OCI-LY7 (cell line): ENCODE results near the gene METTL26. TPM values are rescaled to one million over a fixed set of nuclear protein-coding genes. Genes with fewer than 3 reads are reported as not detected.

Source experiments
- BruUV-seq: library from RNA; stranded (reverse); fragments of 400-500 nt; replicated peaks from 2 replicates; lab custom pipeline; 2021; lab: Mats Ljungman, UMichigan
- CTCF ChIA-PET: fragments of 300-600 bp; sonication (Branson Sonifier 250); formaldehyde crosslinking; loops from one replicate; lab custom pipeline; 2022; ENCODE audit warnings: antibody characterized with exemption; ENCODE audit not compliant: unreplicated experiment; lab: Charles Lee
- POLR2A ChIA-PET: fragments of 300-600 bp; sonication (Branson Sonifier 250); formaldehyde crosslinking; loops from one replicate; lab custom pipeline; 2022; ENCODE audit warnings: antibody characterized with exemption; lab: Charles Lee
- DNase-seq: peaks from one replicate; pipeline ENCODE4 v3.0.0-alpha.2; 2015; ENCODE audit warnings: low spot score
- H2AFZ ChIP-seq: fragments of 200-600 bp; sonication (generic), shearing (Covaris generic); 2 replicates; pipeline ENCODE4 v1.6.1; 2014; ENCODE audit warnings: mild to moderate bottlenecking, antibody characterized with exemption, low read length, moderate library complexity
- H3K27ac ChIP-seq: fragments of 200-600 bp; sonication (generic); 2 replicates; pipeline ENCODE4 v1.5.1; 2014; ENCODE audit warnings: mixed run types, low read depth, mild to moderate bottlenecking, moderate library complexity, low read length, inconsistent platforms; ENCODE audit not compliant: poor library complexity, severe bottlenecking
- H3K36me3 ChIP-seq: fragments of 200-600 bp; sonication (generic); 2 replicates; pipeline ENCODE4 v1.6.1; 2014; ENCODE audit warnings: mild to moderate bottlenecking, antibody characterized with exemption, low read length, moderate library complexity, mixed read lengths; ENCODE audit not compliant: insufficient read depth
- H3K4me1 ChIP-seq: fragments of 200-600 bp; sonication (generic); 2 replicates; pipeline ENCODE4 v1.5.1; 2014; ENCODE audit warnings: mild to moderate bottlenecking, low read length; ENCODE audit not compliant: insufficient read depth, poor library complexity, severe bottlenecking
- H3K4me2 ChIP-seq: fragments of 200-600 bp; sonication (generic); 2 replicates; pipeline ENCODE4 v1.6.1; 2014; ENCODE audit warnings: mild to moderate bottlenecking, low read length
- H3K4me3 ChIP-seq: fragments of 200-600 bp; sonication (generic); 2 replicates; pipeline ENCODE4 v1.5.1; 2014; ENCODE audit warnings: mild to moderate bottlenecking, low read depth, low read length; ENCODE audit not compliant: poor library complexity, severe bottlenecking
- H3K79me2 ChIP-seq: fragments of 200-600 bp; sonication (generic); 2 replicates; pipeline ENCODE4 v1.6.1; 2016; ENCODE audit warnings: low read depth, mild to moderate bottlenecking, low read length, moderate library complexity, mixed read lengths; ENCODE audit not compliant: insufficient read depth
- H3K9me2 ChIP-seq: fragments of 200-600 bp; sonication (generic); 2 replicates; pipeline ENCODE4 v1.6.1; 2016; ENCODE audit warnings: mild to moderate bottlenecking, low read length, mixed read lengths; ENCODE audit not compliant: insufficient read depth
- H3K9me3 ChIP-seq: fragments of 200-600 bp; sonication (generic); 2 replicates; pipeline ENCODE4 v1.6.1; 2014; ENCODE audit warnings: mild to moderate bottlenecking, mixed run types, low read length, mixed read lengths
- H4K20me1 ChIP-seq: fragments of 200-600 bp; sonication (generic); 2 replicates; pipeline ENCODE4 v1.6.1; 2014; ENCODE audit warnings: mild to moderate bottlenecking, antibody characterized with exemption, low read length, moderate library complexity, mixed read lengths; ENCODE audit not compliant: insufficient read depth
- EZH2phosphoT487 ChIP-seq: fragments of 200-600 bp; sonication (generic); IDR thresholded peaks from 2 replicates; pipeline ENCODE4 v1.6.1; 2018; ENCODE audit warnings: low read depth, borderline replicate concordance, mild to moderate bottlenecking, mixed run types, antibody characterized with exemption, low read length, moderate library complexity, mixed read lengths
- intact Hi-C: fragments of 100-400 bp; cut with micrococcal nuclease; formaldehyde crosslinking; loops from one replicate; pipeline ENCODE4 v1.10.0; 2022; ENCODE audit not compliant: unreplicated experiment
- total RNA-seq, 2 experiments: library from RNA; depleted of rRNA in 1 of 2; stranded (reverse); fragments of >200 nt in 1 of 2; shearing (Covaris generic) in 1 of 2; gene quantifications; 2 replicates each; pipeline ENCODE4 v1.2.3, GENCODE V29; 2014 to 2022
- TF ChIP-seq, protein P1 (sequence below): fragments of 200-600 bp; sonication (generic); conservative IDR thresholded peaks from 2 replicates; pipeline ENCODE4 v1.5.1; 2014; ENCODE audit warnings: mild to moderate bottlenecking, antibody characterized with exemption, low read length, moderate library complexity, mixed read lengths

Gene METTL26
- total RNA-seq, 2 experiments from 2014 or later: 99.0 to 152 TPM

DNA sequence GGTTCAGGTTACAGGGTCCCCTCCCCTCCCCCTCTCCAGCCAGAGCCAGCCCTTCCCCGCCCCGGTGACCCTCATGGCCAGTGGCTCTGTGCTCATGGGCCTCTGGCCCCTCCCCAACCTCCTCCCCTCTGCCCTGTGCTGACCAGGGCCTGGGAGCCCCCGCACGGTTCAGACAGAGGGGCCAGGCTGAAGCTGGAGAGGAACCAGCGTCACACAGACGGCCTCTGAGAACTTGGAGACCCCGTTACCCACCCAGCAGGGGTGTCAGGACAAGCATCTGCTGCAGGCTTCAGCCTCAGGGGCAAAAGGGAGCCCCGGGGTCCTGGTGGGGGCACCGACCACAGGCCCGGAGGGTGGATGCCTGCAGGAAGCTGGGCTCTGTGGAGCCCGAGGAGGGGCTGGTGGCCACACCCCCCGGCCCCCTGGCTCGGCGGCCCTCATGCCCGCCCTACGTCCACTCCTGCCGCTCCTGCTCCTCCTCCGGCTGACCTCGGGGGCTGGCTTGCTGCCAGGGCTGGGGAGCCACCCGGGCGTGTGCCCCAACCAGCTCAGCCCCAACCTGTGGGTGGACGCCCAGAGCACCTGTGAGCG lies 5.2 kb downstream of the METTL26 start, which contains the start of gene WFIKKN1:
Gene WFIKKN1 (plus strand): TSS at position 171 of the 591 bp plus-strand sequence. CDS start 269 bp downstream, at position 440.
- H3K36me3 ChIP-seq: peaks cover 8% of the 10 kb centered on the region; the same call in 1 of the 2 replicates
- POLR2A ChIA-PET: no interaction called here
- H3K9me3 ChIP-seq: no peaks in the 10 kb centered on the region
- no peaks in the 10 kb centered on the region for H3K9me2 ChIP-seq
- H3K4me2 ChIP-seq: no peak within 1 kb of the TSS
- no peak within 1 kb of the TSS for H3K27ac ChIP-seq
- no peaks in the 10 kb centered on the region for H4K20me1 ChIP-seq
- no peak for DNase-seq
- intact Hi-C loops: no loop called here
- CTCF ChIA-PET: no interaction called here
- peaks cover 8% of the 10 kb centered on the region; the same call in 1 of the 2 replicates for H3K79me2 ChIP-seq
- TF ChIP-seq EZH2phosphoT487: no peak
- TF ChIP-seq, protein P1, sequence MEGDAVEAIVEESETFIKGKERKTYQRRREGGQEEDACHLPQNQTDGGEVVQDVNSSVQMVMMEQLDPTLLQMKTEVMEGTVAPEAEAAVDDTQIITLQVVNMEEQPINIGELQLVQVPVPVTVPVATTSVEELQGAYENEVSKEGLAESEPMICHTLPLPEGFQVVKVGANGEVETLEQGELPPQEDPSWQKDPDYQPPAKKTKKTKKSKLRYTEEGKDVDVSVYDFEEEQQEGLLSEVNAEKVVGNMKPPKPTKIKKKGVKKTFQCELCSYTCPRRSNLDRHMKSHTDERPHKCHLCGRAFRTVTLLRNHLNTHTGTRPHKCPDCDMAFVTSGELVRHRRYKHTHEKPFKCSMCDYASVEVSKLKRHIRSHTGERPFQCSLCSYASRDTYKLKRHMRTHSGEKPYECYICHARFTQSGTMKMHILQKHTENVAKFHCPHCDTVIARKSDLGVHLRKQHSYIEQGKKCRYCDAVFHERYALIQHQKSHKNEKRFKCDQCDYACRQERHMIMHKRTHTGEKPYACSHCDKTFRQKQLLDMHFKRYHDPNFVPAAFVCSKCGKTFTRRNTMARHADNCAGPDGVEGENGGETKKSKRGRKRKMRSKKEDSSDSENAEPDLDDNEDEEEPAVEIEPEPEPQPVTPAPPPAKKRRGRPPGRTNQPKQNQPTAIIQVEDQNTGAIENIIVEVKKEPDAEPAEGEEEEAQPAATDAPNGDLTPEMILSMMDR: no peak
- peaks cover 7% of the 10 kb centered on the region for H3K4me1 ChIP-seq
- no peak within 1 kb of the TSS for H3K4me3 ChIP-seq
- BruUV-seq: no TSS peak
- no peak within 1 kb of the TSS for H2AFZ ChIP-seq

DNA sequence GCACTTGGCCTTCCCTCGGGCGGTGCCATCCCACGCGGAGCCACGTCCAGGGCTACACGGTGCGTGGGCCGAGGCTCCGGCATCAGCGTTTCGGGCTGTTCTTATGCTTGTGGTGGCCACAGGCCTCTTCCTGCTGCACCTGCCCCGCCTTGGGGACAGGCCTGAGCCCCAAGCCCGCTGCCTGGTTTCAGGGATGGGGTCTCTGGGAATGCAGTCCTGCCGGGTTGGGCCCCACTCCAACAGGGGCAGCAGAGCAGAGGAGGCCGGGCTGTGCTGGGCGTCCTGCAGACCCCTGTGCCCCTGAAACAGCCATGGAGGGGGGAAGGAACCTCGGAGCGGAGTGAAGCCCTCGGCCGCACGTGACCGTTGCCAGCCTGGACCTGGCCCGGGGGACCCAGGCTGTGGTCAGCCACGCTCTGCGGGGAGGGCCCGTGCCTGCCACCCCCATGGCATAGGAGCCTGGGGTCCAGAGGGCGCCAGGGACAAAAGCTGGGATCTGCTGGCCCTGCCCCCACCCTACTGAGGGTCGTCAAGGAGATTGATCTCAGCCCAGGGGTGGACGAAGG lies 5.8 kb downstream of the METTL26 start:
- Histone ChIP-seq H3K4me3 (no peak overlapping the region), H3K4me1 (peaks cover 6% of the 10 kb centered on the region), H3K9me3 (no peaks in the 10 kb centered on the region), H2AFZ (no peak overlapping the region), H4K20me1 (no peaks in the 10 kb centered on the region), H3K4me2 (no peak overlapping the region), H3K9me2 (no peaks in the 10 kb centered on the region), H3K36me3 (peaks cover 8% of the 10 kb centered on the region; the same call in 1 of the 2 replicates), H3K27ac (no peak overlapping the region), H3K79me2 (peaks cover 2% of the 10 kb centered on the region; the same call in 1 of the 2 replicates)
- intact Hi-C loops: no loop called here
- DNase-seq: no peak
- ChIA-PET POLR2A (no interaction called here), CTCF (no interaction called here)
- BruUV-seq: no TSS peak
- TF ChIP-seq, protein P1: no peak
- TF ChIP-seq EZH2phosphoT487: no peak

DNA sequence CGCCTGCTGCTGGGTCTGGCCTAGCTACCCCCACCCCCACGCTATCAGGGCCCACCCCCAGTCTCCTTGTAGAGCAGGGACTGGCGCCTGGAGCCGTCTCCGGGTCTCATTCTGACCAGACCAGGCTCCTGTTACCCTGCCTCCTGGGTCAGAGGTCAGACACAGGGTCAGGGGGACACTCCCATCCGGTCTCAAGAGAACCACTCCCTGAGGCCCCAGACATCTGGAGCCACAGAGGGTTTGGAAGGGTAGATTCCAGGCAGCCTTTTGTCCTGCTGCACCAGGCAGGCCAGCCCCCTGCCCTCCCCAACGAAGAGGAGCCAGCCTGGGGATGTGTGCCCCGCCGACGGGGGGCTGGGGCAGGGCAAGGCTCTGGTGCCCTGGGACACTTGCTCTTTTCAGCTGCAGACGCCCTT lies 6.3 kb downstream of the METTL26 start:
- Histone ChIP-seq H4K20me1 (no peaks in the 10 kb centered on the region), H3K4me2 (no peak overlapping the region), H3K27ac (no peak overlapping the region), H3K4me3 (no peak overlapping the region), H3K4me1 (peaks cover 1% of the 10 kb centered on the region), H3K36me3 (peaks cover 8% of the 10 kb centered on the region; the same call in 1 of the 2 replicates), H3K79me2 (no peaks in the 10 kb centered on the region; the same call in 1 of the 2 replicates), H2AFZ (no peak overlapping the region), H3K9me2 (no peaks in the 10 kb centered on the region), H3K9me3 (no peaks in the 10 kb centered on the region)
- DNase-seq: no peak
- POLR2A ChIA-PET: no interaction called here
- intact Hi-C loops: no loop called here
- CTCF ChIA-PET: no interaction called here
- no TSS peak for BruUV-seq
- TF ChIP-seq EZH2phosphoT487: no peak
- TF ChIP-seq, protein P1: no peak
